Stimulated activated CD4-positive, alpha-beta T cell treated with anti-CD3 and anti-CD28 coated beads, Interleukin-4, amount 100 ng/mL, for 24 hours (primary cell): ENCODE measurements around the gene BHLHE40.
"Not testable (repeated sequence)": the region's sequence is repeated elsewhere in the genome, so short reads cannot be mapped to it uniquely, and the experiment has no call there.

Experiments
- DNase-seq: peaks from one replicate; pipeline ENCODE4 v3.0.0-alpha.2; 2020

Gene BHLHE40

DNA sequence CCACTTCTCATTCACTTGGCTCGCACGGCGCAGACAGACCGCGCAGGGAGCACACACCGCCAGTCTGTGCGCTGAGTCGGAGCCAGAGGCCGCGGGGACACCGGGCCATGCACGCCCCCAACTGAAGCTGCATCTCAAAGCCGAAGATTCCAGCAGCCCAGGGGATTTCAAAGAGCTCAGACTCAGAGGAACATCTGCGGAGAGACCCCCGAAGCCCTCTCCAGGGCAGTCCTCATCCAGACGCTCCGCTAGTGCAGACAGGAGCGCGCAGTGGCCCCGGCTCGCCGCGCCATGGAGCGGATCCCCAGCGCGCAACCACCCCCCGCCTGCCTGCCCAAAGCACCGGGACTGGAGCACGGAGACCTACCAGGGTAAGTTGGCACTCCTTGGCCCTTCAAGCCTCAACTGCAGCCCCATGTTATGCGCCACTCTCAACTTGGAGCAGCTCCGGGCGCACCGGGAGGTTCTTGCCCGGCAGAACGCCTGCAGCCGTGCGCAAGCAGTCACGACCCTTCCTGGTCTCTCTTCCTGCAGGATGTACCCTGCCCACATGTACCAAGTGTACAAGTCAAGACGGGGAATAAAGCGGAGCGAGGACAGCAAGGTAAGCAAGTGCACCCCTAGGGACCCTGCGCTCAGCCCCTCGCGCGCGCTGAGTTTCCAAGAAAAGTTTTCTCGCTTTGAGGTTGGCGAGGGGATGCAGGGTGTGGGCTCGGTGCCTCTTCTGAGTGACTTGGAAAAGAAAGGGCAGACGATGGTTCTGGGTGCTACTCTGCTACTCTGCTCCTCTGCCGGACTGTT lies at the start of gene BHLHE40:
Gene BHLHE40, plus strand, starts transcription at position 10 of the 801 bp plus-strand sequence. Its CDS starts 282 bp downstream, at position 292.
- no peak for DNase-seq

DNA sequence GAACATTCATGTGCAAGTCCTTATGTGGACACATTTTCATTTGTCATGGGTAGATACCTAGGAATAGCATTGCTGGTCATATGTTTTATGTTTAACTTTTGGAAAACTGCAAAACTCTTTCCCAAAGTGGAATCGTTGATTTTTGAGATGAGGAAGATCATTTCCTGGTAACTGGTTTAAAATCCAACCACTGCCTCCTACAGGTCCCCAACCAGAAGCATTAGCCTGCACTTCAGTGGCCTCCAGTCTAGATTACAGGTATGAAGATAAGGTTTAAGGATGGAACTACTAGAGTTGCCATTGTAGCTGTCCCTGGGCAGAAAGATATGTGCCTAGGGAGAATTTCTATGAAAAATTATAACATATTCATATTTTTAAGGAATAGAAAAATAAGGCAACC lies 48.7 kb upstream of the BHLHE40 start:
- DNase-seq, result no peak

DNA sequence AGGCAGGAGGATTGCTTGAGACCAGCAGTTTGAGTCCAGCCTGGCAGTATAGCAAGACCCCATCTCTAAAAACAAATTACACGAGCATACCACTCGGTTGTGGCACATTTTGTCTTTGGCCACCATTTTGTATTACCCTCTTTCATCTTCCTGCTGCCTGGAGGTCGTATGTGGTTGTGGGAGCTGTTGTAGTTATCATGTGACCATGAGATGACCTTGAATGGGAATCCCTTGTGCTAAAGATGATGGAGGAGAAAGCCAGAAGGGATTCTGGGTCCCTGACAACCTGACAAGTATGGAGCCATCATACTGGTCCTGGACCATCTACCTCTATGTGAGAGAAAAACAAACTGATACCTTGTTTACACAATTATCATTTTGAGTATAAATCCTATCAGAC lies 45.2 kb upstream of the BHLHE40 start:
- no peak for DNase-seq

DNA sequence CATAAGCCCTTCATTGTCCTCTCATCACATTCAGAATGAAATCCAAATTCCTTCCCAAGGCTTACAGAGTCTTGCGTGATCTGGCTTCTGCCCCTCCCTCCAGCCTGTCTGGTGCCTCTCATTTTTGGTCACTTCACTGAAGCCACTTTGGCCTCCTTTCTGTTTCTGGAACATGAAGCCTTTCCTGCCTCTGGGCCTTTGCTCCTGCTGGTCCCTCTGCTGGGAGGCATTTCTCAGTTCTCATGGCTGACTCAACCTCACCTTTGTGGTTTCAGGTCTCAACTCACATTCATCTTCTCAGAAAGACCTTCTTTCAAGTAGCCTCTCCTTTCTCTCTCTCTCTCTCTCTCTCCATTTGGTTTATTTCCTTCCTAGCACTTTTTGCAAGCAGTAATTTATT lies 43.9 kb upstream of the BHLHE40 start:
- peak; percentile 8 for DNase-seq

DNA sequence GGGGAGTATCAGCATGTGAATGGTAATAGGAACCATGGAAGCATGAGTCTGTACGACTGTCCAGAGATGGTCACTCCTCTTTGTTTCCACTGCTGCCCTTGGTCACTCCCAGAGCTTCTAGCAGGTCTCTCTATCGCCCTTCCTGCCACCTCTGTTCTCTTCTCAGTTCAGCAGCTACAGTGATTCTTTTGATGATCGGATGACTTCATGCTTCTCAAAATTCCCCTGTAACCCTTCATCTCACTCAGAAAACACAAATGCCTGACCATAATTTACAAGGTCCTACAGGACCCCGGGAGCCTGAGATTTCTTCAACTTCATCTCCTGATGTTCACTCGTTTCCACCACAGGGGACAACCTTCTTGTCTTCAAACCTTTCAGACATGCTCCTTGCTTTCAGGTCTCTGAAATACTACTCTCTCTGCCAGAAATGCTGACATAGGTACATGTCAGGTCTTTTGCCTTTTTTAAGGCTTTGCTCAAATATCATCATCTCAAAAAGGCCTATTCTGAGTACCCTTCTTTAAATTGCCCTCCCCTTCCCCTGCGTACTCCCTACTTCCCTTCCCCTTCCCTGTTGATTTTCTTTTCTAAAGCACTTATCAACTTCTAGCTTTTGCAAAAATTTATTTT lies 42.1 kb upstream of the BHLHE40 start:
- no peak for DNase-seq

DNA sequence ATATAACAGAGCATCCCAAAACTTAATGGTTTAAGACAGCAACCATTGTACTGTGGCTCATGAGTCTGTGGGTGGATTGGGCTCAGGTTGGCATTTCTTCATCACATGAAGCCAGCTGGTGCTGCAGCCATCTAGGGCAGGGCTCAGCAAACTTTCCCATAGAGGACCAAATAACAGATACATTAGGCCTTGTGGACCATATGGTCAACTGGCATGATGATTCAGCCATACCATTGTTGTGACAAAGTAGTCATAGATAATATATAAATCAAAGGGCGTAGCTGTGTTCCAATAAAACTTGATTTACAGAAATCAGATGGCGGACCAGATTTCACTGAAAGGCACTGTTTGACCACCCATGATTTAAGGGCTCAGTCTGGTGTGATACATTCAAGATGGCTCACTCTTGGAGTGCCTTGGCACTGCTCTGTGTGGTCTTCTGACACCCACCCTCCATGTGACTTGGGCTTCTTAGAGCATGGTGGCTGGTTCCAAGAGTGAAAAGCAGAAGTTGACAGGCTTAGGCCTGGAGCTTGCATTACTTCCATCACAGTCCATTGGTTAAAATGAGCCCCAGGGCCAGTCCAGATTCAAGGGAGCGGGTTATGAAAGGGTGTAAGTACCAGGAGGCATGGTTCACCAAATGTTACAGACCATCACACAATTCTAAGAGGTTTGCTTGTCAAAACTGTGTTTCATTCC lies 40.8 kb upstream of the BHLHE40 start:
- DNase-seq, result no peak

DNA sequence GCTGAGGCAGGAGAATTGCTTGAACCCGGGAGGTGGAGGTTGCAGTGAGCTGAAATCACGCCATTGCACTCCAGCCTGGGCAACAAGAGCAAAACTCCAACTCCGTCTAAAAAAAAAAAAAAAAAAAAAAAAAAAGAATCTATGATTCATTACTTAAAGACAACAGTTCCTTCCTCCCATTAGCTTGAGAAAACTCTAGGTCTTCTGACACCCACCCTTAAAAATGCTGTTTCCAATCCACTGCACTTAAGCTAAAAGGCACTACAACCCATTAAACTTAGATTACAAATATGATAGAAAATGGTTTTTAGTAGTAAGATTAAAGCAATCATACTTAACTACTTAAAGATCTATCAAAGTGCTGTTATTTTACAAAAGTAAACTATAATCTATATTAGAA lies 40.0 kb upstream of the BHLHE40 start:
- DNase-seq, result no peak

DNA sequence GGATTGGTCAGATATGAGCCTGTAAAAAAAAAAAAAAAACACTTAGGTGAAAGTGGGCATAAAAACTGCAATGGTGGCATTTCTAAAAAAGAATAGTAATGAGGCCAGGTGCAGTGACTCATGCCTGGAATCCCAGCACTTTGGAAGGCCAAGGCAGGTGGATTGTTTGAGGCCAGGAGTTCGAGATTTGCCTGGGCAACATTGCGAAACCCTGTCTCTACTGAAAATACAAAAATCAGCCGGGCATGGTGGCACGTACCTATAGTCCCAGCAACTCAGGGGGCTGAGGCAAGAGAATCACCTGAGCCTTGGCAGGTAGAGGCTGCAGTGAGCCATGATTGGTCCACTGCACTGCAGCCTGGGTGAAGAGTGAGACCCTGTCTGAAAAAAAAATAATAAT lies 38.3 kb upstream of the BHLHE40 start:
- DNase-seq, result no peak

DNA sequence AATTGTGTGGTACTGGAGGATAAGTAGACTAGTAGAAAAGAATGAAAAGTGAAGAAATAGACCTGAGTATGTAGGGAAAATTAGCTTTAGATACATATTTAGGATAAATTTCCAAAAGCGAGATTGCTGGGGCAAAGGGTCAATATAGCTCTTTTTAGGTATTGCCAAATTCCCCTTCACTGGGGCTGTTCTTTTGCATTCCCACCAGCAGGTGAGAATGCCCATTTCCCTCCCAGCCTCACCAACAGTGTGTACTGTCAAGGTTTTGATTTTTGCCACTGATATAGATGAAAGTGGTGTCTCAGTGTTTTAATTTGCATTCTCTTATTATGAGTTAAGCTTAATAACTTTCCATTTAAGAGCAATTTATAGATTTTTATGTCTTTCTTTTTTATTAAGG lies 35.7 kb upstream of the BHLHE40 start:
- DNase-seq, result no peak

DNA sequence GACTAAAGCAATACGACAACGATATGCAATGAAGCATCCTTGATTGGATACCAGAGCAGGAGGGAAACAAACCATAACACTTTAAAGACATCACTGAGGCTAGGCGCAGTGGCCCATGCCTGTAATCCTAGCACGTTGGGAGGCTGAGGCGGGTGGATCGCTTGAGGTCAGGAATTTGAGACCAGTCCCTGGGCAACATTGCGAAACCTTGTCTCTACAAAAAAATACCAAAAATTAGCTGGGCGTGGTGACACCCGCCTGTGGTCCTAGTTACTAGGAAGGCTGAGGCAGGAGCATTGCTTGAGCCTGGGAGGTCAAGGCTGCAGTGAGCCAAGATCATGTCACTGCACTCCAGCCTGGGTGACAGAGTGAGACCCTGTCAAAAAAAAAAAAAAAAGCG lies 33.9 kb upstream of the BHLHE40 start:
- DNase-seq, result no peak

DNA sequence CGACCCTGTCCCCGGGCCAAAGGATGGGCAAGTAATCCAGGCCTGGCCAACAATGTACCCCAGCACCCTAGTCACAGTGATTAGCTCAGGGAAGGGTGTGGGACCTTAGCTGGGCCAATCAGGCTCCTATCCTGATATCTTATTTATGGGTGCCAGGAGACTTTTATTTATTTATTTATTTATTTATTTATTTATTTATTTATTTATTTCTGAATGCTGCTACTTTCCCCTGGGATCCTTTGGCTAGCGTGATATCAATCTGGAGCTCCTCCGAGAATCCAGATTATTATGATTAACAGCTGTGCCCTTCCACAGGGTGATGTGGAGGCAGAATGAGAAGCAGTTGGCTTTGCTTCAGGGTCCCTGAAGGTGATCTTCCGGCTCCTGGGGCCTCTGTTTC lies 32.2 kb upstream of the BHLHE40 start:
- no peak for DNase-seq

DNA sequence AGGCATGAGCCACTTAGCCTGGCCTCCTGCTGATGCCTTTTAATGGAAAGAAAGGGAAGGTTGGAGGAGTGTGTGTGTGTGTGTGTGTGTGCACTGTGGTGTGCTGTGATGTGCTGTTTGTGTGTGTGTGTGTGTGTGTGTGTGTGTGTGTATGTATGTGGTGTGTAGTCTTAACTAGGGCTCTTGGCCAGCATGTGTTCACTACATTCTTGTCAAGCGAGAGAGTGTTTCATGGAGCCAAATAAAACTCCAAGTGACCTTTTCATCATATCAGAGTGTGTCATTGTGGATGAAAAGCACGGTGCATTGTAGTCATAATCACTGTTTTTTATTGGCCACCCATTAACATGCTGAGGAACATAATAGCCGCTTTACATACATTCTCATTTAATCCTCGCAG lies 30.8 kb upstream of the BHLHE40 start:
- DNase-seq, result no peak

DNA sequence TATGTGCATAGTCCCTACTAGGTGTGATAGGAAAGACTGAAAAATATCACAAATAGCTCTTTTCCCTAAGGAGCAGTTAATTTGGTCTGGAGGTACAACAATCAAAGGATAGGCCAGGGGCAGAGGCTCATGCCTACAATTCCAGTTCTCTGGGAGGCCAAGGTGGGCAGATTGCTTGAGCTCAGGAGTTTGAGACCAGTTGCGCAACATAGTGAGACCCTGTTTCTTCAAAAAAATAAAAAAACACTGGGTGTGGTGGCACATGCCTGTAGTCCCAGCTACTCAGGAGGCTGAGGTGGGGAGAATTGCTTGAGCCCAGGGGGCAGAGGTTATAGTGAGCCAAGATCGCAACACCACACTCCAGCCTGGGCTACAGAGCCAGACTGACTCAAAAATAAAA lies 30.2 kb upstream of the BHLHE40 start:
- DNase-seq, result no peak

DNA sequence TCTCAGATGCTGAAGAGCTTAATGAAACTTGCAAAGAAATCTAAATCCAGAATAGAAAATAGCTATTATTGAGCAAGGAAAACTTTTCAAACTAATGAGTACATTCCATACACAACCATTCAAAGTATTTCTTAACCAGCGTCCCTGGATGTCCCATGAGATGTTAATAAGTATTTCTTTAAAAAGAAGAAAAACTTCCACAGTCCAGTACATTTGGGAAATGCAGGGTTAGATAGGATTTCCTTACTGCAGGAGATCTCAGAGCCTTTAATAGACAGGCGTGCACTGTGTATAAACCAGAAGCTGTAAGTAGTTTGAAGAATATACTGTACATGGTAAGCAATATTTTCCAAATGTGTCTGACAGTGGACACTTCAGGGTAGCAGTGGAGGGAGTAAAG lies 29.6 kb upstream of the BHLHE40 start:
- no peak for DNase-seq

DNA sequence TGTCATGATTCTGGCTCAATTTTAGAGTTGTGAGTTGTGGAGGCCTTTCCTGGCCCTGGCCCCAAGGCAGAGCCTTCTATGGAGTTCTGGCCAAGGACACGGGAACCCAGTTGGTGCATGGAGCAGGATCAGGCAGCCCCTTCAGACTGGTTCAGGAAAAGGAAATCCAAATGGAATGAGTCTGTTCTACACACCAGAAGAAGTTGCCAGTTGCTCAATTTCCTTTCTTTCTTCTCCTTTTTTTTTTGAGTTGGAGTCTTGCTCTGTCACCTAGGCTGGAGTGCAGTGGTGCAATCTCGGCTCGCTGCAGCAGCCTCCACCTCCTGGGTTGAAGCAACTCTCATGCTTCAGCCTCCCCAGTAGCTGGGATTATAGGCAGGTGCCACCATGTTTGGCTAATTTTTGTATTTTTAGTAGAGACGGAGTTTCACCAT lies 28.9 kb upstream of the BHLHE40 start:
- DNase-seq, result no peak

DNA sequence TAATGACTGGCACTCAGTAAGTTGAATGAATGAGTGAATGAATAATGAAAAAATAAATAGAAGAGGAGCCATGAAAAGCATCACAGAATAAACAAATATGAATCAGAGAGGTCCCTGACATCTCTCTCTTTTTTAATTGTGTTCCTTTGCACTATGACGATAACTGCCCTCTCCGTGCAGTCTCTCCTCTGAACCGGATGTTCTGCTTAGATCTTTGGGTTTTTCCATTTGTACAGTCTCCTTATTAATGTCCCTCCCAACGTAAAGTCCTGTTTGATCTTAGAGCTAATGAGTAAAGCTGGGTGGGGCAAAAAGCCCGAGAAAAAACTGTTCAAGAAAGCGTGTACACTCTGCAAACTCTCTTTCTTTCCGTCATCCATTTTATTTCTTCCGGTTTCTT lies 28.3 kb upstream of the BHLHE40 start:
- DNase-seq, result no peak

DNA sequence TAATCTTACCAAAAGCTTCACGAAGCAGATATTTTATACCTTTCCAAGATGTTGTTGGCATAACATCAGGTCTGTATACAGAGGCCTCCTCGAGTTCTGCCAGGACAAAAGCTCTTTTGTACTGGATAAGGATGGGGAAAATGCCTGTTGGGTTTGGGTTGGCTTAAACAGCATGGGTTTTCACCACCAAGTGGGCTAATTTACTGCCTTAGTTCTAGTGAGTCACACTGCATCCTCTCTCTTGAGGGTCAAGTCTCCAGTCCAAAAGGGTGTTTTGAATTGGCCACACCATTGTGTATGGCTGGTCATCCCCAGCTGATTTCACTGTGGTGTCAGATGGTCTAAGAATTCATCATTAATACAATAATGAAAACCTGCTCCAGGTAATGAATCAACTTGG lies 26.1 kb upstream of the BHLHE40 start:
- DNase-seq, result no peak

DNA sequence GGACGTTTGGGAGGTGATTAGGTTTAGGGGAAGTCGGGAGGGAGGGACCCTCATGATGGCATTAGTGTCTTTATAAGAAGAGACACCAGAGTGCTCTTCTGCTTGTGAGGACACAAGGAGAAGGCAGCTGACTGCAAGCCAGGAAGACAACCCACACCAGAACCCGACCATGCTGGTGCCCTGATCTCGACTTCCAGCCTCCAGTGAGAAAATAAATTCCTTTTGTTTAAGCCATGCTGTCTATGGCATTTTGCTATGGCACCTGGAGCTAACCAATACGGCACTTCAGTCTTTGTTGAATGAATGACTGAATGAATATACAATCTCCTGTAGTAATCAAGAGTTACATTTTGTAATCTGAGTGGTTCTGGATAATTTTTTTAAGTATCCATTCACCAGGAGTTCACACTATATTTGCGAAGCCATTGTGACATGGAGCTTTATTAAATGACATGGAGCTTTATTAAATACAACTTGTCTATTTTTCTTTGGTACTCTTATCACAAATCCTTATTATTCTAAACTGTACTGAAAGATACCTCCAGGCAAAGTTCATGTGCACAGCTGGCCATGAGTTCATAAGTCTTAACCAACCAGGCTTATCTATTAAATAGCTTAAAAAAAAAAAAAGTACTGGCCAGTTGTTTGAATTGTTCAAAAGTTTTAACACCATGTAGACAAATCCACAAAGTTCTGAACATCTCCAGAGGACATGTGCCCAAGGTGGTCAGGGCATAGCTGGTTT lies 24.8 kb upstream of the BHLHE40 start:
- no peak for DNase-seq

DNA sequence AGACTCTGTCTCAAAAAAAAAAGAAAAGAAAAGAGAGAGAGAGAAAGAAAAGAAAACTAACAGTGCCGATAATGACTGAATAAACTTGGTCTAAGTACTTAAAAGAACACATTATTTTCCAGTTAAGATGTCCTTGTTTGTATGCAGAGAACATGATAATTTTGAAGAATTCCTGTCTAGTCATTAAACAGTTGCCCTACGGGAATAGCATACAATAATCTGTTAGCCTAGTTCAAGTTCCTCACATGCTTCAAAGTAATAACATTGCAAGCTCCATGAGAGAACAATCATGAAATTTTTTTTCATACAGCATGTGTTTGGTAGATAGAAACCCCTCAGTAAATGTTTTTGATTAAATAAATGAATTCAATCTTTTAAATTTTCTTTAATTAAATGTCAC lies 23.1 kb upstream of the BHLHE40 start:
- no peak for DNase-seq

DNA sequence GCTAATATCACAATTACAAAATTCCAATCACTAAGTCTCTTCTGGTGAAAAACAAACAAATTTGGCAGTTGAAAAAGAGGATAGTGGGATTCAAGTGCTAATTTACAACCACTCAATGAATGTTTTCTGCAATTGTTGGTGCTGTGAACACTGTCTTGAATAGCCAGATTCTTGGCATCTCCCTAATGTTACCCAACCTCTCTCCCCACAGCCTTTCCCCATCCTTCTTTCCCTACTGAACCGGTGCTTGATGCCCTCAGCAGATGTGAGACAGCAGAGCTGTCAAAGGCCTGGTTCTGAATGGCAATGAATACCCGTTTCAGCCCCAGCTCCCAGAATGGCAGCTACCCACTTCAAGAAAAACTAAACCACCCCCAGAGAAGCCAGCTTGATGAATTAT lies 22.5 kb upstream of the BHLHE40 start:
- no peak for DNase-seq

DNA sequence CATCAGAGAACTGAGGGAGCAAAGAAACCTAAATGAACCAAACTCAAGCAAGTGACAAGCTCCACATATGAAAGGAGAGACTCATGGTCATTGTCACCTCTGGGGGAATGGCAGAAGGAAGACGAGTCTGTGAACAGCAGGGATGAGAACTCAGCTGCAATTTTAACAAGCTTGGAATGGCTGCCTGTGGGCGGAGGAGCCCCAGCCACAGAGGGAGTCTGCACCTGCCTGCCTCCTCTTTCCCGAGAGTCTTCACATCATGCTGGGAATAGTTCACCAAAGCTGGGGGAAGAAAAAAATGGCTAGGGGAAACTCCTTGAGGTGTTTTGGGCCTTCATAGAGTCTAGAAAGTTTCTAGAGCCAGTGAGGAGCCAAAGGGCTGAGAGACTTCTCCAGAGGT lies 21.3 kb upstream of the BHLHE40 start:
- DNase-seq, result no peak

DNA sequence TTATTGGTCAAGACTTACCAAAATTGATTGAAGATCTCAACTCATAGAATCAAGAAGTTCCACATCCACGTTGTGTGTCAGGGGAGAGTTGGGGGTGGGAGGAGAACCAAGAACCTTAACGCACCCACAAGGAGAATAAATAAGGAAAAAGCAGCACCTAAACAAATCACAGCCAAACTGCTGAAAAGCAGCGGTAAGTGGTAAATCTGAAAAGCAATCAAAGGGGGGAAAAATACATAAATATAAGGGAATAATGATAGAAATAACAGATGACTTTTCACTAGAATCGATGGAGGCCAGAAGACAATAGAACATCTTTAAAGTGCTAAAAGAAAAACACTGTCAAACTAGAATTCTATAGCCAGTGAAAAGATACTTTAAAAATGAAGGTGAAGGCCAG lies 20.1 kb upstream of the BHLHE40 start:
- DNase-seq, result no peak

DNA sequence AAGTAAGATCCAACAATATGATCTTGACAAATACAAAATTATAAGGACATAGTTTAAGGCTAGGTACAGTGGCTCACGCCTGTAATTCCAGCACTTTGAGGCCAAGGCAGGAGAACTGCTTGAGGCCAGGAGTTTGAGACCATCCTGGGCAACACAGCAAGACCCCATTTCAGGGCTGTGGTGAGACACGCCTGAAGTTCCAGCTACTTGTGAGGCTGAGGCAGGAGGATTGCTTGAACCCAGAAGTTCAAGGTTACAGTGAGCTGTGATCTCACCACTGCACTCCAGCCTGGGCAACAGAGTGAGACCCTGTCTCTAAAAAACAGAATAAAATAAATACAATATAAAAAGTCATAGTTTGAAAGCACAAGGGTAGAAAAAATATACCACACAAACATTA lies 17.4 kb upstream of the BHLHE40 start:
- DNase-seq, result not testable (repeated sequence)
